GM19043 (cell line): ENCODE data around the gene KLK10.
"Not testable (repeated sequence)": the region's sequence is repeated elsewhere in the genome, so short reads cannot be mapped to it uniquely, and the experiment has no call there.

Source experiments
- ATAC-seq: cut with Tn5 transposase; IDR thresholded peaks from one replicate; pipeline ENCODE4 v1.9.1; 2021; ENCODE audit warnings: low read depth; ENCODE audit not compliant: unreplicated experiment

Gene KLK10

DNA sequence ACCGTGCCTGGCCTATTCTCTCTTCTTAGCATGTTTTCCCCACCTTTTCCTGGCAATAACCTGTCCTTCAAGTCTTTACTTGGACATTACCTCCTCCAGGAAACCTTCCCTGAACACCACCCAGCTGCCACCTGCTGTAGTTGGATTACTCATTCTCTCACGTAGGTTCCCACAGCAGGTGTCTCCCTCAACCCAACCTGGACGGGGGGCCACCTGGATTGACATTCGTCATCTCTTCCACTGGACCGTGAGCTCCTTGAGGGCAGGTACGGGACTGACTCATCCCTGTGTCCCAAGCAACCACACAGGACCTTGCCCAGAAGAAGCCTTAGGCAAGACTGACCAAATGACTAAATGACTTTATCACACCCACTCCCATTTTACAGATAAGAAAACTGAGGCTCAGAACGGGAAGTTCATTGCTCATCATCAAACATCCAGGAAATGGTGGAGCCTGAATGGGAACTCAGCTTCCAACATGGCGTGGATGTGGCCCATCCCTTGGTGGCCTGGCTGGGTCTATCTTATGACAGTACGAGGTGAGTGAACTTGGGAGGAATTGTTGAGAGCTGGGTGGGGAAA is 46.6 kb downstream of the KLK10 start:
- ATAC-seq, result no peak

DNA sequence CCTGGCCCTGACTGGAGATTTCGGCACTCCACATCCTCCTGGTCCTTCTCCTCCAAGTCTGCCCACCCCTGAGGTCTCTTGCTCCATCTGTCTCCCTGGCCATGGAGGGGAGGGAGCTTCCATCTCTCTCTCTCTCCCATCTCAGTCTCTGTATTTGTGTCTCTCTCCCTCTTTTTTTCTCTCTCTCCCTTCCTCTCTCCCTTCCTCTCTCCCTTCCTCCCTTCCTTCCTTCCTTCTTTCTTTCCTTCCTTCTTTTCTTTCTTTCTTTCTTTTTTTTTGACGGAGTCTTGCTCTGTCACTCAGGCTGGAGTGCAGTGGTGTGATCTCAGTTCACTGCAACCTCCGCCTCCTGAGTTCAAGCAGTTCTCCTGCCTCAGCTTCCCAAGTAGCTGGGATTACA is 49.7 kb downstream of the KLK10 start:
- not testable (repeated sequence) for ATAC-seq

DNA sequence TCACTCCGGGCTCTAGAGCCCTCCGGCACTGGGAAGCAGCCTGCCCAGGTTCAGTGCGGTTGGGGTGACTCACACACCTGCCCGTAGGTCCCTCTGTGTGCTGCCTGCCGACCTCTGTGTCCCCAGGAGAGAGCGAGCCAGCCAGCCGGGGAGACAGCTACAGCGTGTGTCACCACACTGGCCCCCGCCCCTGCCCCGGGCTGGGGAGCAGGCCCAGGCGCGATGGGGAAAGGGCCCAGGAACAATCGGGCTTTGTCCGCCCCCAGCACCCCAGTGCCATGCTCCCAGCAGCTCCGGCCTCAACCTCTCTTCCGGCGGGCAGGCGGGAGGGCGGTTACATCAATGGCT is 50.1 kb downstream of the KLK10 start, which contains the start of gene KLK6:
KLK6 (minus strand) TSS at position 179 of the 348 bp plus-strand sequence. CDS start 1,487 bp downstream, outside the sequence.
- no peak for ATAC-seq

DNA sequence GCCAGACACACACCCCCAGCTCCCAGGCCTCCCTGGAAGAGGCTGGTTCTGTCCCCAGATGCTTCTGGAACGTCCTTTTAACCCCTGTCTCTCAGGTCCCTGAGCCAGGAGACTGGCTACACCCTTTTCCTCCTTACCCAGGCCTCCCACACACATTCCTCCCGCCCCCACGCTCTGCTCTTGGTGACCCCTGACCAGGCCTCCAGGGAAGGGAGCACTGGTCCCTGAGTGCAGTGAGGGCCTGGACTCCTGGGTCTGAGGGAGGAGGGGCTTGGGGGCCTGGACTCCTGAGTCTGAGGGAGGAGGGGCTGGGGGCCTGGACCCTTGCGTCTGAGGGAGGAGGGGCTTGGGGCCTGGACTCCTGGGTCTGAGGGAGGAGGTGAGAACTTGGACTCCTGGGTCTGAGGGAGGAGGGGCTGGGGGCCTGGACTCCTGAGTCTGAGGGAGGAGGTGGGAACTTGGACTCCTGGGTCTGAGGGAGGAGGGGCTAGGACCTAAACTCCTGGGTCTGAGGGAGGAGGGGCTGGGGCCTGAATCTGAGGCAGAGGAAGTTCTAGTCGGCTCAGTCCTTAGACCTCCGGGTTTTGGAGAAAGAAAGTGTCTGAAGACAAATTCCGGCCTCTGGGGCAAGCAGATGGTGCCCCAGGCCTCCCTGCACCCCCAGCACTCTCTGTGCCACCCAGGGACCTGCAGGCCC is 50.6 kb downstream of the KLK10 start:
- ATAC-seq, result no peak

DNA sequence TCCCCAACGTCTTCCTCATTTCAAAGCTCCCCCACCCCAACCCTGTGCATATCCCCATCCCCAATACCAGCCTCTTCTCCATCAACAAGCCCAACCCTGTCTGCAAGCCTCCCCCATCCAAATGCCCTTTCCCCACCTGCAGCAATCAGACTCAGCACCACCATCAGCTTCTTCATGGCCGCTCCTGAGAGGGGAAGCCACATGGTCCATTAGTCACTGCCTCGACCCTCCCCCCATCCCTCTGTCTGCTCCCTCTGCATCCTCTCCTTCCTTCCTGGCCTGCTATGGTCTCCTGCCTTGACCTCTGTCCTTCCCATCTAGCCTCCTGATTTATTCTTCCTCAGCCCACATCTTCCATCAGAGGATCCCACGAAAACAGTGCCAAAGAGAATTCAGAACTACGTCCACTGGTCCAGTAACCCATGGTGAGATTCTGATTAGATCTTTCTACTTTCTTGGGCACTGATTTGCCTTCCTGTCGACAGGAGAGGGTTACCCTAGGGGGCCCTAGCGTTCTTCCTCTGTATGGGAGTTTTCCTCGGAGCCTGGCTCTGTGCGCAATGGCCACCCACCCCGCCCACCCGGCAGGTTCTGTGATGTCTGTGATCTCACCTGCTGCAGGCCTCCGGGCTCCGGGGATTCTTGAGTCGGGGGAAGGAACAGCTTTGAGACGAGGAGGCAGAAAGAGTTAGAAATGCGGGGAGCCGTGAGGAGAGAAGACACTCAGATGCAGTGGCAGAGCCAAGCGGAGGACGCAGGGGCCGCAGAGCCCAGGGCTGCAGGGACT is 51.4 kb downstream of the KLK10 start:
- ATAC-seq, result no peak

DNA sequence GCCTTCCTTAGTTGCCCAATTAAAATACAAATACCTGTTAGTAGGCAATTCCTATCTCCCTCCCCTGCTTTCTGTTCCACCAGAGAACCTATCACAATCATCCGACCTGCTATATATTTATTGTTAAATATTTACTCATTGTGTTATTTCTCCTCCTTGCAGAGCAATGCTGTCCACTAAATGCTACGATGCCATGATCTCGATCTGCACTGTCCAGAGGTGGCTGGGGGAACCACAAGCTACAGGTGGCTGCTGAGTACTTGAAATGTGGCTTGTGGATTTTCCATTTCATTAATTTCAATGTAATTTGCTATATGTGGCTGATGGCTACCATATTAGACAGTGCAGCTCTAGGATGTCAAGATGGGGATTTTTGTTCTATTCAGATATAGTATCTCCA is 55.2 kb downstream of the KLK10 start:
- ATAC-seq, result no peak

DNA sequence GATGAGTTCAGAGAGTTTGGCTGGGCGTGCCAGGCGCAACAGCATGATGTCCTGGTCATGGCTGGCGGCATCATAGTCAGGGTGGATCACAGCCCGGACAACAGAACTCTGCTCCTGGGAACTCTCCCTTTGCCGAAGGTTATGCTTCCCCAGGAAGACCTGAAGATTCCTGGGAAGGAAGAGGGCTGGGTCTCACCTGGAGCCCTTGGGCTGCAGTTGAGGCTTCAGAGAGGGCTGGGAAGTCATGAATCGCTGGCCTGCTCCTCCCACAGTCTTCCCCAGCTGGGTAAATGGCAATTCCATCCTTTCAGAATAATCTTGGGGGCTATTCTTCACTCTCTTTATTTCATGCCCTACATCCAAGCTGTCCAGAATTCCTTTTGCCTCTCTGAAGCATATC is 56.1 kb downstream of the KLK10 start:
- no peak for ATAC-seq
